ENCODE measurements around the gene COL4A5. TPM values are rescaled to one million over a fixed set of nuclear protein-coding genes. Genes with fewer than 3 reads are reported as not detected.

COL4A5 gene
- total RNA-seq, 1 donor from 2014 or later: 547 TPM

GRCh38 chrX:108736509-108737479, 297.2 kb downstream of the COL4A5 start, which contains the start of gene IRS4:
TSS of gene IRS4 (minus strand) at chrX:108736563.
- H3K27ac Mint-ChIP-seq (ENCODE audit: unreplicated experiment): peak within 1 kb of the TSS; percentile 27
- no peak for TF ChIP-seq CTCF (IDR thresholded peaks at IDR 0.05)
- H3K4me1 Mint-ChIP-seq (ENCODE audit: unreplicated experiment): peaks cover 22% of the 10 kb centered on the region
- peaks cover 84% of the 10 kb centered on the region for H3K27me3 Mint-ChIP-seq (ENCODE audit: unreplicated experiment)
- H3K9me3 Mint-ChIP-seq (ENCODE audit: unreplicated experiment): no peaks in the 10 kb centered on the region
- no peaks in the 10 kb centered on the region for H3K36me3 Mint-ChIP-seq (ENCODE audit: unreplicated experiment)
- no peak for DNase-seq (ENCODE audit: extremely low spot score, unreplicated experiment)
- peak within 1 kb of the TSS; percentile 77 for H3K4me3 Mint-ChIP-seq (ENCODE audit: unreplicated experiment)

- TF ChIP-seq CTCF (IDR thresholded peaks at IDR 0.05): no peak
- peaks cover 84% of the 10 kb centered on the region for H3K27me3 Mint-ChIP-seq (ENCODE audit: unreplicated experiment)
- H3K4me3 Mint-ChIP-seq (ENCODE audit: unreplicated experiment): no peak overlapping the region
These were observed 298.1 kb downstream of the COL4A5 start for GRCh38 chrX:108737754-108738153.

GRCh38 chrX:108740299-108740774, 300.7 kb downstream of the COL4A5 start:
- no peak overlapping the region for H3K4me3 Mint-ChIP-seq (ENCODE audit: unreplicated experiment)
- peaks cover 11% of the 10 kb centered on the region for H3K4me1 Mint-ChIP-seq (ENCODE audit: unreplicated experiment)
- no peaks in the 10 kb centered on the region for H3K9me3 Mint-ChIP-seq (ENCODE audit: unreplicated experiment)
- no peaks in the 10 kb centered on the region for H3K36me3 Mint-ChIP-seq (ENCODE audit: unreplicated experiment)
- no peak for DNase-seq (ENCODE audit: extremely low spot score, unreplicated experiment)
- H3K27ac Mint-ChIP-seq (ENCODE audit: unreplicated experiment): no peak overlapping the region
- H3K27me3 Mint-ChIP-seq (ENCODE audit: unreplicated experiment): peaks cover 74% of the 10 kb centered on the region
- TF ChIP-seq CTCF (IDR thresholded peaks at IDR 0.05): no peak

More at GRCh38 chrX:108737754-108738153, 298.1 kb downstream of the COL4A5 start:
- DNase-seq (ENCODE audit: extremely low spot score, unreplicated experiment): no peak
- Mint-ChIP-seq H3K9me3 (ENCODE audit: unreplicated experiment) (no peaks in the 10 kb centered on the region), H3K27ac (ENCODE audit: unreplicated experiment) (no peak overlapping the region), H3K4me1 (ENCODE audit: unreplicated experiment) (peaks cover 18% of the 10 kb centered on the region), H3K36me3 (ENCODE audit: unreplicated experiment) (no peaks in the 10 kb centered on the region)

Other genes with a start within 250 kb of the COL4A5 start
- gene COL4A6, start 1.4 kb upstream of the COL4A5 start, total RNA-seq: 36.2 and 36.9 TPM in 2 replicates